Smooth muscle cell (in vitro differentiated cells): ENCODE data around the gene FBXL17. TPM values are rescaled to one million over a fixed set of nuclear protein-coding genes. Genes with fewer than 3 reads are reported as not detected.

Experiments
- DNase-seq: peaks from one replicate; lab custom pipeline; 2025; ENCODE audit not compliant: unreplicated experiment; lab: John Stamatoyannopoulos, UW
- H2AFZ ChIP-seq: fragments of 200-600 bp; sonication (generic); 2 replicates; pipeline ENCODE4 v1.6.0; 2016; ENCODE audit warnings: antibody characterized with exemption, low read depth, mild to moderate bottlenecking
- H3F3A ChIP-seq: fragments of 200-600 bp; sonication (generic); 2 replicates; pipeline ENCODE4 v1.6.0; 2017; ENCODE audit warnings: antibody characterized with exemption, low read depth
- H3K27ac ChIP-seq: fragments of 200-600 bp; sonication (generic); 2 replicates; pipeline ENCODE4 v1.5.1; 2016; ENCODE audit warnings: low read depth, mild to moderate bottlenecking
- H3K27me3 ChIP-seq: fragments of 200-600 bp; sonication (generic); 2 replicates; pipeline ENCODE4 v1.6.1; 2016; ENCODE audit warnings: low read depth, mild to moderate bottlenecking
- H3K36me3 ChIP-seq: fragments of 200-600 bp; sonication (generic); 2 replicates; pipeline ENCODE4 v1.5.1; 2016; ENCODE audit warnings: low read depth
- H3K4me1 ChIP-seq: fragments of 200-600 bp; sonication (generic); 2 replicates; pipeline ENCODE4 v1.5.1; 2016; ENCODE audit warnings: low read depth
- H3K4me2 ChIP-seq: fragments of 200-600 bp; sonication (generic); 2 replicates; pipeline ENCODE4 v1.6.0; 2016; ENCODE audit warnings: mild to moderate bottlenecking
- H3K4me3 ChIP-seq: fragments of 200-600 bp; sonication (generic); 2 replicates; pipeline ENCODE4 v1.5.1; 2016; ENCODE audit warnings: mild to moderate bottlenecking
- H3K79me2 ChIP-seq: fragments of 200-600 bp; sonication (generic); 2 replicates; pipeline ENCODE4 v1.6.0; 2016; ENCODE audit warnings: low read depth, mild to moderate bottlenecking
- H3K9ac ChIP-seq: fragments of 200-600 bp; sonication (generic); 2 replicates; pipeline ENCODE4 v1.6.0; 2016; ENCODE audit warnings: low read depth
- H3K9me3 ChIP-seq: fragments of 200-600 bp; sonication (generic); replicated peaks from 2 replicates; pipeline ENCODE4 v1.5.1; 2016; ENCODE audit warnings: low read depth
- H4K20me1 ChIP-seq: fragments of 200-600 bp; sonication (generic); 2 replicates; pipeline ENCODE4 v1.6.0; 2016; ENCODE audit warnings: low read depth
- WGBS: methylation state at CpG from one replicate; pipeline ENCODE4 v1.1.7; 2016; ENCODE audit warnings: low lambda C conversion rate; 5-methylcytosine and 5-hydroxymethylcytosine counted together
- polyA plus RNA-seq: library from polyadenylated mRNA; unstranded; fragments of >200 nt; fragmentation: Nextera tagmentation; extraction: Ambion mirVana; gene quantifications from 2 replicates; pipeline ENCODE4 v1.2.1, GENCODE V29; 2016
- total RNA-seq: library from RNA; depleted of rRNA; stranded (reverse); fragments of >200 nt; gene quantifications from 2 replicates; pipeline ENCODE4 v1.2.3, GENCODE V29; 2014
- TF ChIP-seq, protein P1 (sequence below): fragments of 200-600 bp; sonication (generic); IDR thresholded peaks from 2 replicates; pipeline ENCODE4 v1.5.1; 2017; ENCODE audit warnings: borderline replicate concordance, mild to moderate bottlenecking, antibody characterized with exemption; ENCODE audit not compliant: insufficient read depth, poor library complexity, severe bottlenecking

Gene FBXL17
- total and polyA plus RNA-seq, 2 experiments from 2014 or later: 5.4 to 16.0 TPM

DNA sequence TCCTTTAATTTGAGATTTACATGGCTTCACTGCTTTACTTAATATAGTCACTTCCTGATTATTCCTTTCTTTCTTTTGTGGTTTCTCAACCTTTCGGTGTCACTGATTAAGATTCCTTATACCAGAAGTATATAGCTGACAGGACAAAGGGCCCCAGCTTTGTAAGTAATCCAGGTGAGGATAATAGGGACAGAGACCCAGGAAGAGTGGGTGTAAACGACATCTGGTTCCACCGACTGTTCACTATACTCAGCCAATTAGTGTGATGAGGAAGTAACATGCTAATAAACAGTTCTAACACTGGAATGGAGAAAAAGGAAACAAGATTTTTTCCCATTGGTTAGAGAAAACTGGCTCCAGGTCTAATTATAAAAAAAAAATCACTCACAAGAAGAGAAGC is 424.8 kb downstream of the FBXL17 start:
- Histone ChIP-seq H4K20me1 (no peaks in the 10 kb centered on the region), H3K4me1 (peaks cover 35% of the 10 kb centered on the region), H3K4me2 (no peak overlapping the region), H3K9me3 (no peaks in the 10 kb centered on the region), H3K27ac (no peak overlapping the region), H3F3A (no peaks in the 10 kb centered on the region), H3K79me2 (no peaks in the 10 kb centered on the region), H3K4me3 (no peak overlapping the region), H2AFZ (no peak overlapping the region), H3K27me3 (no peaks in the 10 kb centered on the region), H3K36me3 (no peaks in the 10 kb centered on the region), H3K9ac (no peak overlapping the region)
- DNase-seq: no peak
- TF ChIP-seq, protein P1, sequence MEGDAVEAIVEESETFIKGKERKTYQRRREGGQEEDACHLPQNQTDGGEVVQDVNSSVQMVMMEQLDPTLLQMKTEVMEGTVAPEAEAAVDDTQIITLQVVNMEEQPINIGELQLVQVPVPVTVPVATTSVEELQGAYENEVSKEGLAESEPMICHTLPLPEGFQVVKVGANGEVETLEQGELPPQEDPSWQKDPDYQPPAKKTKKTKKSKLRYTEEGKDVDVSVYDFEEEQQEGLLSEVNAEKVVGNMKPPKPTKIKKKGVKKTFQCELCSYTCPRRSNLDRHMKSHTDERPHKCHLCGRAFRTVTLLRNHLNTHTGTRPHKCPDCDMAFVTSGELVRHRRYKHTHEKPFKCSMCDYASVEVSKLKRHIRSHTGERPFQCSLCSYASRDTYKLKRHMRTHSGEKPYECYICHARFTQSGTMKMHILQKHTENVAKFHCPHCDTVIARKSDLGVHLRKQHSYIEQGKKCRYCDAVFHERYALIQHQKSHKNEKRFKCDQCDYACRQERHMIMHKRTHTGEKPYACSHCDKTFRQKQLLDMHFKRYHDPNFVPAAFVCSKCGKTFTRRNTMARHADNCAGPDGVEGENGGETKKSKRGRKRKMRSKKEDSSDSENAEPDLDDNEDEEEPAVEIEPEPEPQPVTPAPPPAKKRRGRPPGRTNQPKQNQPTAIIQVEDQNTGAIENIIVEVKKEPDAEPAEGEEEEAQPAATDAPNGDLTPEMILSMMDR: no peak
- WGBS: 69% methylated on average over 3 of the region's 3 CpGs

DNA sequence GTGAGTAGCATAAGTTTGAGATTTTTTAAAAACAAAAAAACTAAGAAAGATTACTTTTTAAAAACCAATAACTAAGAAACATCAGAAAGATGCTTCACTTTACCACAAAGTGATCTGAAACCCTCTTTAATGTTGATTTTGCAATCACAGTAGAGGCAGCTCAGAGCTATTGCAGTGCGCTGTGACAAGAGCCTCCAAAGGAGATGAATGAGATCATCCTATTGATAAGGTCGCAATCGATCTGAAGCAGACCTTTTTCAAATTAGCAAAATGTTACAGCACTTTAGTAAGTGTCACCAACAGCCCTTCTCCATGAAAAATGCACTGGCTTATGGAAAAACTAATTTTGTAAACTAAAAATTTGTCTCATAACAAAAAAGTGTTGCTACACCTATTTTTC is 426.6 kb downstream of the FBXL17 start:
- H3K9me3 ChIP-seq: no peaks in the 10 kb centered on the region
- WGBS: 28% methylated on average over 3 of the region's 3 CpGs
- TF ChIP-seq, protein P1: no peak
- DNase-seq: no peak
- no peaks in the 10 kb centered on the region for H3K36me3 ChIP-seq
- H3K9ac ChIP-seq: no peak overlapping the region
- H3K4me3 ChIP-seq: no peak overlapping the region
- H3K4me1 ChIP-seq: peaks cover 35% of the 10 kb centered on the region
- H4K20me1 ChIP-seq: no peaks in the 10 kb centered on the region
- no peak overlapping the region for H3K4me2 ChIP-seq
- H3K27me3 ChIP-seq: no peaks in the 10 kb centered on the region
- no peak overlapping the region for H2AFZ ChIP-seq
- H3K27ac ChIP-seq: no peak overlapping the region
- no peaks in the 10 kb centered on the region for H3K79me2 ChIP-seq
- H3F3A ChIP-seq: no peaks in the 10 kb centered on the region

DNA sequence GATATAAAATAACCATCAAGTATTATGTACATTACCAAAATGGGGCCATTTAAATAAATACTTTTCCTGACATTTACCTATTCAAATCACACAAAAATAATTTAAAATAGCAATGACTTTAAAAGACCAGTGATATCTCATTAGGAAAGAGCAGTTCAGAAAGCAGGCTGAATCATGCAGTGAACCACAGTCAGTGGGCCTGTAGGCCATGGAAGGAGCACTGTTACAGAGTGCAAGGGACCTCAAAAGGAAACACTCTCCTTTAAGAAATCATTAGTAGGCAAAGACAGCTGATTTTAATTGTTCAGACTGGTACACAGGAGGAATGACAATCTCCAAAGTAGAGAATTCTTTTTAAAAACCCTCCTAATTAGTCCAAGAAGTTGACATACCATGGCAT is 427.6 kb downstream of the FBXL17 start:
- Histone ChIP-seq H3K27ac (no peak overlapping the region), H2AFZ (no peak overlapping the region), H3K79me2 (no peaks in the 10 kb centered on the region), H3K4me1 (peaks cover 35% of the 10 kb centered on the region), H3K9ac (no peak overlapping the region), H3K4me2 (no peak overlapping the region), H4K20me1 (no peaks in the 10 kb centered on the region), H3K4me3 (no peak overlapping the region), H3K27me3 (no peaks in the 10 kb centered on the region), H3K36me3 (no peaks in the 10 kb centered on the region), H3K9me3 (no peaks in the 10 kb centered on the region), H3F3A (no peaks in the 10 kb centered on the region)
- no peak for DNase-seq
- TF ChIP-seq, protein P1: no peak

DNA sequence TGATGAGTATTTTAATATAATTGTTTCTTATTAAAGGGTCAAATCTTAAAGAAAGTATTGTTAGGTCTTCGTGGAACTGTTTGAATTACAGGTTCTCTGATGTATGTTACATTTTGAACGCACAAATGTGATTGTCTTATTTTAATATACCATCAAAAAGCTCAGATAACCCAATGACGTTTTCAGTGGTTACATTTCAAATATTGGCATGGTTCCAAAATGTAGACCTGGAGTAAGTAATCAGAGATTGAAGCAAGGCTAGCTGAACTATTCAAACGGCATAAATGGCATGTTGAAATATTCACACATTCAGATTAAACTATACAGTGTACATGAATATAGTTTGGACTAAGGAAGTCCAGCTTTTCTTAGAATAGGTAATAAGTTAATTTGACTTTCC is 429.4 kb downstream of the FBXL17 start:
- Histone ChIP-seq H3K27ac (no peak overlapping the region), H4K20me1 (no peaks in the 10 kb centered on the region), H3K4me3 (no peak overlapping the region), H2AFZ (no peak overlapping the region), H3K4me2 (no peak overlapping the region), H3K36me3 (no peaks in the 10 kb centered on the region), H3K79me2 (no peaks in the 10 kb centered on the region), H3K9ac (no peak overlapping the region), H3K27me3 (no peaks in the 10 kb centered on the region), H3F3A (no peaks in the 10 kb centered on the region), H3K9me3 (no peaks in the 10 kb centered on the region), H3K4me1 (peaks cover 28% of the 10 kb centered on the region)
- 93% methylated on average over 4 of the region's 4 CpGs for WGBS
- TF ChIP-seq, protein P1: no peak
- DNase-seq: no peak
